HCT116 (cell line): ENCODE results near the gene SCT. TPM values are rescaled to one million over a fixed set of nuclear protein-coding genes. Genes with fewer than 3 reads are reported as not detected.

ENCODE experiments used
- ATAC-seq: fragments of 200-7000 bp; cut with Tn5 transposase; 2 replicates; pipeline ENCODE4 v1.9.1; 2020; ENCODE audit warnings: mild to moderate bottlenecking, moderate library complexity
- BruUV-seq: library from RNA; stranded (reverse); fragments of 400-500 nt; replicated peaks from 2 replicates; lab custom pipeline; 2021; lab: Mats Ljungman, UMichigan
- CTCF ChIA-PET: fragments of 300-600 bp; sonication (Branson Sonifier 250); formaldehyde crosslinking; loops from one replicate; lab custom pipeline; 2021; ENCODE audit warnings: antibody characterized with exemption; lab: Charles Lee
- POLR2A ChIA-PET: fragments of 300-600, 350-600 bp; sonication (Branson Sonifier 250); formaldehyde crosslinking; loops from one replicate; lab custom pipeline; 2021; ENCODE audit warnings: antibody characterized with exemption; lab: Charles Lee
- RAD21 ChIA-PET, 2 experiments: fragments of 300-600 bp; sonication (Branson Sonifier 250); formaldehyde crosslinking; loops; one replicate each; lab custom pipeline; 2023; ENCODE audit warnings: low total read pairs in 2 of 2; ENCODE audit not compliant: uncharacterized antibody in 2 of 2, unreplicated experiment in 2 of 2, low non-redundant PET in 1 of 2; lab: Charles Lee
- DNase-seq: peaks from one replicate; pipeline ENCODE4 v3.0.0-alpha.2; 2010; ENCODE audit warnings: low read depth, low spot score
- H2AFZ ChIP-seq: fragments of 200-600 bp; shearing (Covaris generic), sonication (generic); 2 replicates; pipeline ENCODE4 v1.6.1; 2017; ENCODE audit warnings: low read depth, mixed run types, mixed read lengths, antibody characterized with exemption, low read length; ENCODE audit not compliant: poor library complexity, severe bottlenecking
- H3K27ac ChIP-seq: 2 replicates; pipeline ENCODE4 v1.5.1; 2012; ENCODE audit warnings: low read depth, low read length
- H3K27me3 ChIP-seq: fragments of 200-600 bp; sonication (generic); 2 replicates; pipeline ENCODE4 v1.6.1; 2016; ENCODE audit warnings: mixed run types, low read length, mixed read lengths; ENCODE audit not compliant: insufficient read depth
- H3K36me3 ChIP-seq, 2 experiments: fragments of 200-500 bp in 1 of 2; fragments of 200-600 bp in 1 of 2; sonication (Bioruptor generic) in 1 of 2; sonication (generic) in 1 of 2; 2 replicates each; pipeline versions ENCODE4 v1.5.1 to v1.6.1; 2014 to 2016; ENCODE audit warnings: low read length in 2 of 2, inconsistent platforms in 1 of 2, mixed read lengths in 1 of 2, mixed run types in 1 of 2; ENCODE audit not compliant: insufficient read depth in 2 of 2, control insufficient read depth in 1 of 2
- H3K4me1 ChIP-seq, 2 experiments: fragments of 200-600 bp in 1 of 2; sonication (generic) in 1 of 2; 2 replicates each; pipeline versions ENCODE4 v1.5.1 to v1.6.1; 2012 to 2017; ENCODE audit warnings: low read length in 2 of 2, inconsistent platforms in 1 of 2, mild to moderate bottlenecking in 1 of 2, mixed read lengths in 1 of 2, mixed run types in 1 of 2, moderate library complexity in 1 of 2; ENCODE audit not compliant: insufficient read depth in 2 of 2, control insufficient read depth in 1 of 2
- H3K4me2 ChIP-seq: fragments of 200-600 bp; sonication (generic); 2 replicates; pipeline ENCODE4 v1.6.1; 2017; ENCODE audit warnings: mixed run types, low read length, mixed read lengths
- H3K4me3 ChIP-seq, 2 experiments: fragments of 200-600 bp in 1 of 2; sonication (generic) in 1 of 2; replicated peaks in 1 of 2; 2 replicates each; pipeline ENCODE4 v1.5.1; 2011 to 2016; ENCODE audit warnings: low read length in 2 of 2, control low read depth in 1 of 2, low read depth in 1 of 2, mild to moderate bottlenecking in 1 of 2, mixed read lengths in 1 of 2, mixed run types in 1 of 2
- H3K79me2 ChIP-seq: fragments of 200-600 bp; sonication (generic); 2 replicates; pipeline ENCODE4 v1.6.1; 2017; ENCODE audit warnings: mild to moderate bottlenecking, mixed run types, low read length, moderate library complexity, mixed read lengths; ENCODE audit not compliant: insufficient read depth
- H3K9ac ChIP-seq: fragments of 200-600 bp; sonication (generic); 2 replicates; pipeline ENCODE4 v1.6.1; 2016; ENCODE audit warnings: low read length, mixed read lengths
- H3K9me2 ChIP-seq: fragments of 200-600 bp; sonication (generic), shearing (Covaris generic); 2 replicates; pipeline ENCODE4 v1.6.1; 2017; ENCODE audit warnings: mixed run types, mild to moderate bottlenecking, moderate library complexity; ENCODE audit not compliant: insufficient read depth
- H3K9me3 ChIP-seq, 2 experiments: fragments of 200-500 bp in 1 of 2; fragments of 200-600 bp in 1 of 2; sonication (Bioruptor generic) in 1 of 2; sonication (generic) in 1 of 2; 2 replicates each; pipeline ENCODE4 v1.6.1; 2014 to 2017; ENCODE audit warnings: low read length in 2 of 2, mixed read lengths in 2 of 2, inconsistent platforms in 1 of 2, low read depth in 1 of 2, mild to moderate bottlenecking in 1 of 2, mixed run types in 1 of 2, moderate library complexity in 1 of 2; ENCODE audit not compliant: control insufficient read depth in 1 of 2, insufficient read depth in 1 of 2
- H4K20me1 ChIP-seq: fragments of 200-600 bp; sonication (generic), shearing (Covaris generic); 2 replicates; pipeline ENCODE4 v1.6.1; 2017; ENCODE audit warnings: mixed run types, mild to moderate bottlenecking, moderate library complexity; ENCODE audit not compliant: insufficient read depth
- ATF3 ChIP-seq: IDR thresholded peaks from 2 replicates; pipeline ENCODE4 v1.6.1; 2012
- EZH2 ChIP-seq: fragments of 200-600 bp; sonication (generic); IDR thresholded peaks from 2 replicates; pipeline ENCODE4 v1.6.1; 2017; ENCODE audit warnings: antibody characterized with exemption, mixed run types
- FOSL1 ChIP-seq: IDR thresholded peaks from 2 replicates; pipeline ENCODE4 v1.6.1; 2012; ENCODE audit warnings: low read depth
- MAX ChIP-seq: IDR thresholded peaks from 2 replicates; pipeline ENCODE4 v1.6.1; 2012
- POLR2AphosphoS5 ChIP-seq: IDR thresholded peaks from 2 replicates; pipeline ENCODE4 v1.6.1; 2011; ENCODE audit warnings: mild to moderate bottlenecking, low read depth, low read length, moderate library complexity
- RAD21 ChIP-seq: IDR thresholded peaks from 2 replicates; pipeline ENCODE4 v1.6.1; 2012; ENCODE audit warnings: low read depth, mild to moderate bottlenecking
- TCF7L2 ChIP-seq: IDR thresholded peaks from 2 replicates; pipeline ENCODE4 v1.7.0; 2011; ENCODE audit warnings: borderline replicate concordance, inconsistent platforms; ENCODE audit not compliant: insufficient read depth, insufficient read length; ENCODE audit errors: extremely low read depth
- YY1 ChIP-seq: IDR thresholded peaks from 2 replicates; pipeline ENCODE4 v1.6.1; 2011; ENCODE audit warnings: low read length, low read depth, moderate library complexity, mild to moderate bottlenecking; ENCODE audit not compliant: insufficient replicate concordance; ENCODE audit errors: extremely low read depth
- ZFX ChIP-seq: fragments of 450-650 bp; IDR thresholded peaks from 2 replicates; pipeline ENCODE4 v1.6.1; 2017
- ZNF274 ChIP-seq: fragments of 200-500 bp; sonication (Bioruptor generic); IDR thresholded peaks from 2 replicates; pipeline ENCODE4 v1.6.1; 2014; ENCODE audit warnings: mild to moderate bottlenecking, low read depth, low read length, inconsistent platforms
- intact Hi-C: fragments of 100-400 bp; cut with micrococcal nuclease; formaldehyde crosslinking; loops from 2 replicates; pipeline ENCODE4 v1.10.0; 2022
- total RNA-seq: library from RNA; stranded (reverse); gene quantifications from one replicate; pipeline ENCODE4 v1.2.1, GENCODE V29; 2021; ENCODE audit not compliant: unreplicated experiment

SCT gene
- total RNA-seq, 1 experiment from 2014 or later, result not detected

GRCh38 chr11:638631-639331, 11.8 kb upstream of the SCT start:
- Histone ChIP-seq H2AFZ (no peak overlapping the region), H3K4me1 (no peaks in the 10 kb centered on the region), H3K9ac (no peak overlapping the region), H4K20me1 (no peaks in the 10 kb centered on the region), H3K4me3 (no peak overlapping the region), H3K27me3 (no peaks in the 10 kb centered on the region), H3K27ac (no peak overlapping the region), H3K36me3 (no peaks in the 10 kb centered on the region; a peak in 1 of 4 replicates), H3K9me3 (no peaks in the 10 kb centered on the region), H3K4me2 (no peak overlapping the region), H3K9me2 (no peaks in the 10 kb centered on the region), H3K79me2 (no peaks in the 10 kb centered on the region)
- DNase-seq (no peak), ATAC-seq (no peak)
- TF ChIP-seq TCF7L2 (no peak), EZH2 (no peak), ATF3 (no peak), ZNF274 (no peak), RAD21 (no peak), FOSL1 (no peak)
- ChIA-PET RAD21 (no interaction called here), POLR2A (no interaction called here), CTCF (no interaction called here)
- no TSS peak for BruUV-seq
- intact Hi-C loops, result no loop called here

GRCh38 chr11:637593-638521, 10.9 kb upstream of the SCT start:
- DNase-seq (no peak), ATAC-seq (no peak)
- no peaks in the 10 kb centered on the region for H3K9me3 ChIP-seq
- RAD21 ChIA-PET, result no interaction called here
- H3K4me1 ChIP-seq, result no peaks in the 10 kb centered on the region
- H3K9ac ChIP-seq, result no peak overlapping the region
- CTCF ChIA-PET, result no interaction called here
- POLR2A ChIA-PET, result no interaction called here
- intact Hi-C loops, result no loop called here
- no peak overlapping the region for H3K4me2 ChIP-seq
- H3K4me3 ChIP-seq, result no peak overlapping the region
- no peaks in the 10 kb centered on the region for H3K79me2 ChIP-seq
- TF ChIP-seq ZFX, result no peak
- TF ChIP-seq MAX, result no peak
- no peak for TF ChIP-seq YY1
- no peak for TF ChIP-seq POLR2AphosphoS5
- no peak for TF ChIP-seq FOSL1
- TF ChIP-seq RAD21, result no peak
- no TSS peak for BruUV-seq
- H3K27ac ChIP-seq, result no peak overlapping the region
- no peaks in the 10 kb centered on the region for H4K20me1 ChIP-seq
- H3K9me2 ChIP-seq, result no peaks in the 10 kb centered on the region
- no peak overlapping the region for H2AFZ ChIP-seq
- H3K36me3 ChIP-seq, result no peaks in the 10 kb centered on the region; a peak in 1 of 4 replicates
- H3K27me3 ChIP-seq, result no peaks in the 10 kb centered on the region
